Endothelial cell of umbilical vein (primary cell): ENCODE data around the gene GGA3. TPM values are rescaled to one million over a fixed set of nuclear protein-coding genes. Genes with fewer than 3 reads are reported as not detected.

Experiments used
- BruUV-seq: library from RNA; stranded (reverse); fragments of 400-500 nt; replicated peaks from 2 replicates; lab custom pipeline; 2021; lab: Mats Ljungman, UMichigan
- CTCF ChIA-PET: fragments of 300-600, 350-600 bp; sonication (Branson Sonifier 250); formaldehyde crosslinking; loops from one replicate; lab custom pipeline; 2021; ENCODE audit warnings: antibody characterized with exemption, inconsistent platforms; lab: Charles Lee
- POLR2A ChIA-PET: fragments of 300-600, 350-600 bp; sonication (Branson Sonifier 250); formaldehyde crosslinking; loops from one replicate; lab custom pipeline; 2021; ENCODE audit warnings: antibody characterized with exemption, inconsistent platforms; lab: Charles Lee
- DNase-seq: peaks from one replicate; pipeline ENCODE4 v3.0.0-alpha.2; 2011; ENCODE audit warnings: low read depth, low spot score
- FAIRE-seq: peaks from 2 replicates; lab custom pipeline; 2011; peaks lifted over from hg19 to GRCh38; lab: Jason Lieb, UNC
- H2AFZ ChIP-seq: 2 replicates; pipeline ENCODE4 v1.6.0; 2012; ENCODE audit warnings: low read depth, low read length, control low read depth, inconsistent platforms
- H3K27ac ChIP-seq: 2 replicates; pipeline ENCODE4 v1.5.1; 2011; ENCODE audit warnings: low read depth, mild to moderate bottlenecking, control low read depth, low read length, moderate library complexity; ENCODE audit not compliant: insufficient read depth
- H3K27me3 ChIP-seq, 2 experiments: 2 replicates each; pipeline versions ENCODE4 v1.6.0 to v1.6.1; 2011; ENCODE audit warnings: low read length in 2 of 2, mixed read lengths in 1 of 2; ENCODE audit not compliant: control insufficient read depth in 2 of 2, insufficient read depth in 2 of 2
- H3K36me3 ChIP-seq, 2 experiments: 2 replicates in 1 of 2; 3 replicates in 1 of 2; pipeline ENCODE4 v1.5.1; 2011; ENCODE audit warnings: low read length in 2 of 2, mild to moderate bottlenecking in 1 of 2, moderate library complexity in 1 of 2; ENCODE audit not compliant: control insufficient read depth in 2 of 2, insufficient read depth in 2 of 2; ENCODE audit errors: extremely low read depth in 1 of 2
- H3K4me1 ChIP-seq: 3 replicates; pipeline ENCODE4 v1.5.1; 2011; ENCODE audit warnings: mild to moderate bottlenecking, low read length; ENCODE audit not compliant: control insufficient read depth, insufficient read depth; ENCODE audit errors: extremely low read depth
- H3K4me2 ChIP-seq: 2 replicates; pipeline ENCODE4 v1.6.1; 2011; ENCODE audit warnings: low read length, control low read depth, mixed read lengths; ENCODE audit not compliant: insufficient read depth
- H3K4me3 ChIP-seq, 3 experiments: fragments of 200-600 bp in 1 of 3; sonication (generic), shearing (Covaris generic) in 1 of 3; replicated peaks in 1 of 3; 2 replicates each; pipeline ENCODE4 v1.5.1; 2011 to 2016; ENCODE audit warnings: control low read depth in 3 of 3, low read length in 3 of 3, mild to moderate bottlenecking in 2 of 3, inconsistent platforms in 1 of 3, low read depth in 1 of 3, moderate library complexity in 1 of 3; ENCODE audit not compliant: insufficient read depth in 1 of 3
- H3K79me2 ChIP-seq: 2 replicates; pipeline ENCODE4 v1.6.0; 2012; ENCODE audit warnings: low read length, inconsistent platforms; ENCODE audit not compliant: control insufficient read depth, insufficient read depth
- H3K9ac ChIP-seq: replicated peaks from 2 replicates; pipeline ENCODE3; 2011; ENCODE audit warnings: low read length, control low read depth; ENCODE audit not compliant: insufficient read depth; ENCODE audit errors: extremely low read depth
- H3K9me1 ChIP-seq: replicated peaks from 3 replicates; pipeline ENCODE4 v1.6.0; 2011; ENCODE audit warnings: mild to moderate bottlenecking, low read length; ENCODE audit not compliant: control insufficient read depth, insufficient read depth; ENCODE audit errors: extremely low read depth
- H3K9me3 ChIP-seq: replicated peaks from 2 replicates; pipeline ENCODE4 v1.5.1; 2012; ENCODE audit warnings: low read length, inconsistent platforms; ENCODE audit not compliant: control insufficient read depth, insufficient read depth
- H4K20me1 ChIP-seq: replicated peaks from 2 replicates; pipeline ENCODE3; 2011; ENCODE audit warnings: mild to moderate bottlenecking, low read length; ENCODE audit not compliant: control insufficient read depth, insufficient read depth; ENCODE audit errors: extremely low read depth
- CTCF ChIP-seq, 2 donors: IDR thresholded peaks; 1 replicate in 1 of 2; 2 replicates in 1 of 2; pipeline ENCODE4 v1.5.1; 2011; ENCODE audit warnings: low read length in 2 of 2, mild to moderate bottlenecking in 2 of 2, moderate library complexity in 2 of 2, control low read depth in 1 of 2, inconsistent platforms in 1 of 2, low read depth in 1 of 2; ENCODE audit not compliant: insufficient read depth in 1 of 2; ENCODE audit errors: extremely low read depth in 1 of 2
- EZH2 ChIP-seq: IDR thresholded peaks from 2 replicates; pipeline ENCODE4 v1.6.1; 2012; ENCODE audit warnings: borderline replicate concordance, low read depth, mild to moderate bottlenecking, moderate library complexity, low read length, inconsistent platforms; ENCODE audit not compliant: severe bottlenecking
- FOS ChIP-seq: IDR thresholded peaks from 2 replicates; pipeline ENCODE4 v1.6.1; 2011; ENCODE audit warnings: mild to moderate bottlenecking, low read length, moderate library complexity, borderline replicate concordance; ENCODE audit not compliant: insufficient read depth
- GATA2 ChIP-seq: IDR thresholded peaks from 2 replicates; pipeline ENCODE4 v1.7.0; 2011; ENCODE audit warnings: low read depth, mild to moderate bottlenecking, moderate library complexity, mixed read lengths, low read length; ENCODE audit not compliant: insufficient read length, insufficient read depth
- JUN ChIP-seq: IDR thresholded peaks from 2 replicates; pipeline ENCODE4 v1.6.1; 2011; ENCODE audit warnings: borderline replicate concordance, low read depth; ENCODE audit not compliant: insufficient read length, insufficient read depth
- MAX ChIP-seq: IDR thresholded peaks from 2 replicates; pipeline ENCODE4 v1.6.1; 2011; ENCODE audit not compliant: insufficient read depth, insufficient read length
- MYC ChIP-seq: IDR thresholded peaks from one replicate; pipeline ENCODE4 v1.6.1; 2011; ENCODE audit warnings: mild to moderate bottlenecking, low read depth, low read length
- POLR2A ChIP-seq: IDR thresholded peaks from 2 replicates; pipeline ENCODE4 v1.6.1; 2012; ENCODE audit warnings: low read depth, mild to moderate bottlenecking, control low read depth, low read length
- POLR2AphosphoS5 ChIP-seq: IDR thresholded peaks from 2 replicates; pipeline ENCODE4 v1.6.1; 2012; ENCODE audit warnings: low read depth, mild to moderate bottlenecking, control low read depth, low read length, moderate library complexity; ENCODE audit not compliant: insufficient read depth
- dilution Hi-C: fragments of 300-500 bp; cut with MboI; formaldehyde crosslinking; loops from one replicate; pipeline ENCODE4 v1.15.0; 2019; ENCODE audit warnings: low sequenced_read_pairs; ENCODE audit not compliant: extremely low pct_ligation_motif_present
- intact Hi-C: fragments of 100-400 bp; cut with micrococcal nuclease; formaldehyde crosslinking; loops from one replicate; pipeline ENCODE4 v1.10.0; 2022
- polyA plus RNA-seq, 4 experiments: library from polyadenylated mRNA; depleted of rRNA in 3 of 4; stranded (reverse) in 3 of 4; unstranded in 1 of 4; fragments of >200 nt; gene quantifications; 2 replicates each; pipeline versions ENCODE4 v1.2.1 to v1.2.3, GENCODE V29; 2011 to 2012; ENCODE audit warnings: missing spikeins in 1 of 4
- total RNA-seq: library from RNA; stranded (reverse); gene quantifications from 2 replicates; pipeline ENCODE4 v1.2.3, GENCODE V29; 2021

Gene GGA3
- total and polyA plus RNA-seq, 2 donors (not counting 3 experiments of a cell fraction or from before 2014, with no cell fraction given) = 41.2 to 62.9 TPM

GRCh38 chr17:75231741-75232464 is 29.5 kb downstream of the GGA3 start:
- ChIA-PET POLR2A (no interaction called here), CTCF (interaction anchor here (1.2 to 1.7 kb wide), 2 partner anchors 9 to 30 kb away, joined by 3 to 7 read pairs; no protein-coding TSS in a partner anchor)
- dilution Hi-C loops = no loop called here

More at GRCh38 chr17:75231741-75232464, 29.5 kb downstream of the GGA3 start:
- Histone ChIP-seq H2AFZ (no peak overlapping the region), H3K79me2 (no peaks in the 10 kb centered on the region), H3K4me3 (no peak overlapping the region), H3K36me3 (peaks cover 9 to 37% of the 10 kb centered on the region in 2 experiments), H3K27me3 (no peaks in the 10 kb centered on the region), H3K9me3 (no peaks in the 10 kb centered on the region), H3K9ac (no peak overlapping the region), H3K4me2 (no peak overlapping the region), H3K9me1 (no peaks in the 10 kb centered on the region), H3K27ac (no peak overlapping the region), H4K20me1 (no peaks in the 10 kb centered on the region), H3K4me1 (no peaks in the 10 kb centered on the region)
- intact Hi-C loops = no loop called here
- BruUV-seq = no TSS peak
- no peak for TF ChIP-seq MYC
- TF ChIP-seq CTCF (IDR thresholded peaks at IDR 0.05; ENCODE audit: extremely low read depth in 1 of 2, insufficient read depth in 1 of 2, low read depth in 1 of 2, low read length in 2 of 2) = no peak
- TF ChIP-seq FOS = no peak
- TF ChIP-seq JUN = no peak
- TF ChIP-seq MAX = no peak
- no peak for TF ChIP-seq POLR2AphosphoS5
- no peak for TF ChIP-seq GATA2
- TF ChIP-seq EZH2 = no peak
- no peak for TF ChIP-seq POLR2A
- FAIRE-seq (no peak), DNase-seq (no peak)
